Measurements from ENCODE around the gene TAOK2.

- TF ChIP-seq POLR2AphosphoS5 (IDR thresholded peaks at IDR 0.05; ENCODE audit: low read depth, low read length) (peak; percentile 70; the same call in 1 of the 2 replicates), POLR2A (IDR thresholded peaks at IDR 0.05; ENCODE audit: low read depth, low read length) (peak; percentile 71), TAF1 (IDR thresholded peaks at IDR 0.05; ENCODE audit: borderline replicate concordance, low read depth, low read length) (no peak)
These were observed 47.6 kb upstream of the TAOK2 start, which contains the start of gene KCTD13 for GRCh38 chr16:29925781-29926710.

Data from GM12892 (cell line).